ENCODE measurements around the gene SPAG9. TPM values are rescaled to one million over a fixed set of nuclear protein-coding genes. Genes with fewer than 3 reads are reported as not detected.

The SPAG9 gene
- total RNA-seq, 4 donors from 2014 or later: 81.2 to 99.9 (median 89.9) TPM

DNA sequence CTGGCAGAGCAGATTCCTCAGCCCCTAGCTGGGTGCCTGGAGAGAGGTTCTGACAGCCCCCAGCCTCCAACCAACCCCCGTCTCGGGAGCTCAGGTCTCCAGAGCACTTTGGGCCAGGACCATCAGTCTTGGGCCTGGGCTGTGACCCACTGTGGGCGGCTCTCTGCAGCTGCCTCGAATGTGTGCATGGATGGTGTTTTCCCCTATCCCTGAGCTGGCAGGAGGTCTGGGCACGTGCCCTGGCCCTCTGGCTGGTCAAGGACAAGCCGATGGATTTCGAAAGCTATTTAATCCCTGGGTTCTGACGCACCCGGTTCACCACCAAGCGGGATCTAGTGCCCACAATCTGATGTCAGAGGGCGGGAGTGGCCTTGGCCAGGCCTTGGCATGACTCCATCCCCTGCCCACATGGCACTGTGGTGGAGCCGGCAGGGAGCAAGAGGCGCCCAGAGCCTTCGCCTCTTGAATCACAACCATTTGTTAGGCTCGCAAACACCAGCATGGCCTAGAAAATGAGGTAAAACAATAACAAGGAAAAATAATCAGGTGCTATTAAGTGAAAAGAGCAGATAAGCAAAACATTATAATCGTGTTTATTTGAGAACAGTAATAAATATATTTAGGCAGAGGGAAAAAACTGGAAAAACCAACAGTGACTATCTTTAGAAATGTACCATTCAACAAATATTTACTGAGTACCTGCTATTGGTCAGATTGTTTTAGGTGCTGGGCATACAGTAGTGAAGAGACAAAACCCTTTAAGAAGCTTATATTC is 185.3 kb downstream of the SPAG9 start:
- H3K36me3 ChIP-seq: no peaks in the 10 kb centered on the region
- intact Hi-C loops (cut with DNase I): no loop called here
- no peaks in the 10 kb centered on the region for H3K9me3 ChIP-seq
- peak overlapping the region; percentile 57 to 98 (median 66) for H3K27ac ChIP-seq (replicated peaks in 1 of 4)
- no peak for TF ChIP-seq POLR2A (IDR thresholded peaks at IDR 0.05; ENCODE audit: low read depth)
- TF ChIP-seq POLR2AphosphoS5 (IDR thresholded peaks at IDR 0.05): peak; percentile 52 to 58
- 69% methylated on average over 12 of the region's 16 CpGs for WGBS
- peaks cover 24 to 47% (median 26%) of the 10 kb centered on the region in 4 donors for H3K4me1 ChIP-seq
- no peaks in the 10 kb centered on the region for H3K27me3 ChIP-seq
- no peak overlapping the region for H3K4me3 ChIP-seq
- no peak for DNase-seq (ENCODE audit: extremely low spot score)

DNA sequence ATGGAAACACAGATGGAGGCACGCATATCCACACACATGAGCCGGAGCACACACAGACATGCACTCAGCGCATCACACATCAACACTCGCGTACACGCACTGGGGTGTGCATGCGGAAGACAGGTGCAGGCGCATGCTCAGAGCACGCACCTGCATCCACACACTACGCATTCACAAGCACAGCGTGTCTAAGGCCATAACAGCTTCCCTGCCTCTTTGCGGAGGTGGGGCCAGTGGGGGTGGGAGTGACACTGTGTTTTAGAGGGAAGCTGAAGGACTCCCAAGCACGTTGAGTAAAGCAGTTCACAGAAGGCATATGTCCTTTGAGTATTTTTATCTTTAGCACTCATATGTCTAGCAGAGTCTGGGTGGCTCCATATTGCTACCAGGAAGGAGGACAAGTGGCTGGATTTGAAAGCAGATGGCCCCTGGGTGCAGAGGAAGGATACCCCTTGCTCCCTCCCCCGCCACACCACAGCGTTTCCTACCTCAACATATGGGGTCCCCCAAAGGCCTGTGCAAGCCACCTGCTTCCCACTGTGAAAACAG is 185.9 kb downstream of the SPAG9 start:
- TF ChIP-seq POLR2AphosphoS5 (IDR thresholded peaks at IDR 0.05): no peak
- TF ChIP-seq POLR2A (IDR thresholded peaks at IDR 0.05; ENCODE audit: low read depth): no peak
- TF ChIP-seq CTCF (IDR thresholded peaks at IDR 0.05): no peak
- TF ChIP-seq EP300 (IDR thresholded peaks at IDR 0.05): no peak
- H3K9me3 ChIP-seq: no peaks in the 10 kb centered on the region
- peak overlapping the region; percentile 57 to 98 (median 66) for H3K27ac ChIP-seq (replicated peaks in 1 of 4)
- 90% methylated on average over 15 of the region's 15 CpGs for WGBS
- no peak for DNase-seq (ENCODE audit: extremely low spot score)
- no peak overlapping the region for H3K4me3 ChIP-seq
- peaks cover 29 to 53% (median 32%) of the 10 kb centered on the region in 4 donors for H3K4me1 ChIP-seq
- H3K27me3 ChIP-seq: no peaks in the 10 kb centered on the region
- H3K36me3 ChIP-seq: no peaks in the 10 kb centered on the region
- intact Hi-C loops (cut with DNase I): no loop called here

DNA sequence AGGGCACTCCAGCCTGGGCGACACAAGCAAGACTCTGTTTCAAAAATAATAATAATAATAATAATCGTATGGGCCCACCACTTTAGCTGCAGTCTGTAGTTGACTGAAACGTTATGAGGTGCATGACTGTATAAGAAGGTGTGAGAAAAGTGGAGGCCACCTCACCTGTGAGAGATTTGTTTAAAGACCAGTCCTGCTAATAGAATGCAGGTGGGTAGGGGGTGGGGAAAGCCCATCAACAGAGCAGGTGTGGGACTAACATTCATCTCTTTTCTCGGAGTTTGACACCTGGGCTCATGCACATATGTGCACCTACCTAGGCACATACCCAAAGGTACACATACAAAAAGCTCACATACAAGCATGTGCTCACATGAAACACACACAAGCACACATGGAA is 186.5 kb downstream of the SPAG9 start:
- no peak for DNase-seq (ENCODE audit: extremely low spot score)
- H3K4me3 ChIP-seq: no peak overlapping the region
- intact Hi-C loops (cut with DNase I): no loop called here
- TF ChIP-seq EP300 (IDR thresholded peaks at IDR 0.05) (no peak), POLR2AphosphoS5 (IDR thresholded peaks at IDR 0.05) (no peak), POLR2A (IDR thresholded peaks at IDR 0.05; ENCODE audit: low read depth) (no peak), CTCF (IDR thresholded peaks at IDR 0.05) (no peak)
- no peaks in the 10 kb centered on the region for H3K27me3 ChIP-seq
- WGBS: 85% methylated on average over 4 of the region's 4 CpGs
- H3K36me3 ChIP-seq: no peaks in the 10 kb centered on the region
- no peaks in the 10 kb centered on the region for H3K9me3 ChIP-seq
- peaks cover 29 to 59% (median 37%) of the 10 kb centered on the region in 4 donors for H3K4me1 ChIP-seq
- H3K27ac ChIP-seq (replicated peaks in 1 of 4): peak overlapping the region in 3 of 4 donors; percentile 70 to 98 (median 98)

GRCh38 chr17:50931144-50931908 is 189.3 kb downstream of the SPAG9 start:
- no peaks in the 10 kb centered on the region for H3K36me3 ChIP-seq
- H3K4me1 ChIP-seq: peaks cover 29 to 65% (median 37%) of the 10 kb centered on the region in 4 donors
- H3K4me3 ChIP-seq: peak overlapping the region; percentile 53 to 59 (median 57)
- DNase-seq (ENCODE audit: extremely low spot score): no peak
- intact Hi-C loops (cut with DNase I): no loop called here
- 2% methylated on average over 6 of the region's 62 CpGs for WGBS
- no peaks in the 10 kb centered on the region for H3K9me3 ChIP-seq
- TF ChIP-seq EP300 (IDR thresholded peaks at IDR 0.05): no peak
- peak; percentile 30 to 83 for TF ChIP-seq POLR2AphosphoS5 (IDR thresholded peaks at IDR 0.05)
- no peak for TF ChIP-seq POLR2A (IDR thresholded peaks at IDR 0.05; ENCODE audit: low read depth)
- no peak for TF ChIP-seq CTCF (IDR thresholded peaks at IDR 0.05)
- H3K27ac ChIP-seq (replicated peaks in 1 of 4): peak overlapping the region; percentile 94 to 98 (median 96)
- no peaks in the 10 kb centered on the region for H3K27me3 ChIP-seq

DNA sequence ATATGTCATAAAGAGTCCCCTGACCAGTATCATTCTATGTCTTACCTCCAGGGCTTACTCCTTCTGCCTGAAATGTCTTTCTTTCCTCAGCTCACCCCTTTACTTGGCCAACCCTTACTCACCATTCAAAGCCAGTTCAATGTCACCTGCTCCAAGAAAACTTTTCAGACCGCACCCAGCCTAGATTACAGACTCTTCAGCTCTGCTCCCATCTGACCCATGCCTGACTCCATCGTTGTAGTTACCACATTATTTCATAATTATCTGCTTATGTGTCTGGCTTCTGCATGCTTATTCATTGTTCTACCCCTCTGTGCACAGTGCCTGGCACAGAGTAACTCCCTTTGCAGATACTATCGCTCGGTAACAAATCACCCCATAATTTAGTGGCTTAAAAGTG is 192.0 kb downstream of the SPAG9 start:
- no peaks in the 10 kb centered on the region for H3K36me3 ChIP-seq
- no peak for DNase-seq (ENCODE audit: extremely low spot score)
- intact Hi-C loops (cut with DNase I): no loop called here
- no peaks in the 10 kb centered on the region for H3K9me3 ChIP-seq
- WGBS: 81% methylated on average over 4 of the region's 4 CpGs
- peaks cover 22 to 54% (median 37%) of the 10 kb centered on the region in 4 donors for H3K4me1 ChIP-seq
- no peaks in the 10 kb centered on the region for H3K27me3 ChIP-seq
- peak overlapping the region in 3 of 4 donors; percentile 94 to 98 (median 98) for H3K27ac ChIP-seq (replicated peaks in 1 of 4)
- H3K4me3 ChIP-seq: no peak overlapping the region
- TF ChIP-seq POLR2A (IDR thresholded peaks at IDR 0.05; ENCODE audit: low read depth) (no peak), POLR2AphosphoS5 (IDR thresholded peaks at IDR 0.05) (no peak), CTCF (IDR thresholded peaks at IDR 0.05) (no peak), EP300 (IDR thresholded peaks at IDR 0.05) (no peak)
